Fibroblast of the aortic adventitia (primary cell): ENCODE measurements around the gene DLEC1. TPM values are rescaled to one million over a fixed set of nuclear protein-coding genes. Genes with fewer than 3 reads are reported as not detected.

Source experiments
- DNase-seq: peaks from one replicate; pipeline ENCODE4 v3.0.0-alpha.2; 2010; ENCODE audit warnings: low read depth
- H3K4me3 ChIP-seq: 2 replicates; pipeline ENCODE4 v1.5.1; 2011; ENCODE audit warnings: low read depth, mild to moderate bottlenecking, control low read depth, low read length, moderate library complexity
- total RNA-seq: library from RNA; depleted of rRNA; stranded (reverse); fragments of >200 nt; gene quantifications from 2 replicates; pipeline ENCODE4 v1.2.3, GENCODE V29; 2012; ENCODE audit warnings: low replicate concordance
- TF ChIP-seq, protein P1 (sequence below): IDR thresholded peaks from 2 replicates; pipeline ENCODE4 v1.5.1; 2011; ENCODE audit warnings: mild to moderate bottlenecking, low read length, control low read depth, inconsistent platforms; ENCODE audit not compliant: insufficient read depth

The DLEC1 gene
- total RNA-seq, 1 donor, result 0.09 TPM

GRCh38 chr3:38119821-38120692 lies 81.0 kb downstream of the DLEC1 start:
- no peak overlapping the region for H3K4me3 ChIP-seq
- DNase-seq, result no peak
- TF ChIP-seq, protein P1, sequence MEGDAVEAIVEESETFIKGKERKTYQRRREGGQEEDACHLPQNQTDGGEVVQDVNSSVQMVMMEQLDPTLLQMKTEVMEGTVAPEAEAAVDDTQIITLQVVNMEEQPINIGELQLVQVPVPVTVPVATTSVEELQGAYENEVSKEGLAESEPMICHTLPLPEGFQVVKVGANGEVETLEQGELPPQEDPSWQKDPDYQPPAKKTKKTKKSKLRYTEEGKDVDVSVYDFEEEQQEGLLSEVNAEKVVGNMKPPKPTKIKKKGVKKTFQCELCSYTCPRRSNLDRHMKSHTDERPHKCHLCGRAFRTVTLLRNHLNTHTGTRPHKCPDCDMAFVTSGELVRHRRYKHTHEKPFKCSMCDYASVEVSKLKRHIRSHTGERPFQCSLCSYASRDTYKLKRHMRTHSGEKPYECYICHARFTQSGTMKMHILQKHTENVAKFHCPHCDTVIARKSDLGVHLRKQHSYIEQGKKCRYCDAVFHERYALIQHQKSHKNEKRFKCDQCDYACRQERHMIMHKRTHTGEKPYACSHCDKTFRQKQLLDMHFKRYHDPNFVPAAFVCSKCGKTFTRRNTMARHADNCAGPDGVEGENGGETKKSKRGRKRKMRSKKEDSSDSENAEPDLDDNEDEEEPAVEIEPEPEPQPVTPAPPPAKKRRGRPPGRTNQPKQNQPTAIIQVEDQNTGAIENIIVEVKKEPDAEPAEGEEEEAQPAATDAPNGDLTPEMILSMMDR, result no peak

DNA sequence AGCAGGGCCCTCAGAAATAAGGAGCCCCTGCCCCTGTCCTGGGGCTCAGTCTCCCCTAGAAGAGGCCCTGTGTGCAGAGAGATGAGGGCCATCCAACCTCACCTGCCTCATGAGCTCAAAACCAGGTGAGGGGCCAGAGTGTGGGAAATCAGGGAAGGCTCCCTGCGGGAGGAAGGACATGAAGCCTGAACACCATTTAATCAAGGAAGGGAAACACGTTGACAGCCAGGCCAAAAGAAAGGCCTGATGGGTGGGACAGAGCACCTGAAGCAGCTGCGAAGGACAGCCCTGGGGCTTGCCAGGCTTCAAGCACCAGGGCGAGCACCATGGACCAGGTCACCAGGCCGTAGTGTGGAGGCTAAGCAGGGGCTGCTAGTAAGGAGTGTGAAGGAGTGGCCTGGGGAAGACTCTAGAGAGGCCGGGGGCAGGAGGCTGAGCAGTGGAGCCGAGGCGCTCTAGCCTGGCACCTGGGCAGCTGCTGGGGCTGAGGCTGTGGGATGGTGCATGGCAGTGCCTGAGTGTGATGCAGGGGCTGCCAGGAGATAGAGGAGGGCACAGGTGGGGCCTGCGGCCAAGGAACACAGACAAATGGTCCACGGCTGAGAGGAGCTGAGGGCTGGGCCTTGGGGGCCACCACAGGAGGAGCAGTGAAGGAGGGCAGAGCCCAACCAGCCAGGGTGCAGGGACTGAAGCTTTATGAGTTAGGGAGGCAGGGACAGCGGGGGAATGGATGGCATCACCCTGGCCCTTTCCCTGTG lies 81.9 kb downstream of the DLEC1 start:
- no peak for DNase-seq
- TF ChIP-seq, protein P1, result no peak
- H3K4me3 ChIP-seq, result no peak overlapping the region

- TF ChIP-seq, protein P1, result no peak
- no peak overlapping the region for H3K4me3 ChIP-seq
- DNase-seq, result no peak
Observed at GRCh38 chr3:38121451-38121831, 82.4 kb downstream of the DLEC1 start.

GRCh38 chr3:38121832-38122461 lies 82.9 kb downstream of the DLEC1 start:
- TF ChIP-seq, protein P1, result no peak
- no peak overlapping the region for H3K4me3 ChIP-seq
- no peak for DNase-seq

GRCh38 chr3:38122712-38123290 lies 83.8 kb downstream of the DLEC1 start:
- H3K4me3 ChIP-seq, result no peak overlapping the region
- TF ChIP-seq, protein P1, result no peak
- DNase-seq, result no peak

GRCh38 chr3:38124324-38125122 lies 85.5 kb downstream of the DLEC1 start:
- TF ChIP-seq, protein P1, result no peak

More at GRCh38 chr3:38124324-38125122, 85.5 kb downstream of the DLEC1 start:
- DNase-seq, result no peak
- H3K4me3 ChIP-seq, result no peak overlapping the region
